ENCODE measurements around the gene MTG2. TPM values are rescaled to one million over a fixed set of nuclear protein-coding genes. Genes with fewer than 3 reads are reported as not detected.

Gene MTG2
- total RNA-seq, 1 experiment from 2014 or later, result 56.8 TPM

DNA sequence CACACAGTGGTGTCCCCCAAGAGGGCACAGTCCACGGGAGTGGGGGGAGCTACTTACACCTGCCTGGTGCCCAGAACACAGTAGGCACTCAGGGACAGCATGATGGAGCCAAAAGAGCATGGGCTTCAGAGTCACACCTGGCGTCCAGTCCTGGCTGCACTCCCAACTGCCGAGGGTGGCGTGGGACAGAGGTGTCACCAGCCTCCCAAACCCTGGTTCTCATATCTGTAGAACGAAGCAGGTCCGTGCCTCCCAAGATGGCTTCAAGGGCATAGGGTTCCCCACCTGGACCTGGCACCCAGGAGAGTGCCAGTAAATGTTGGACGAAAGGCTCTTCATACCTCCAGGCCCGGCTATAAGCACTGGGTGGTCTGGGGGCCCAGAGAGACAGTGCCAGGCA is 28.4 kb downstream of the MTG2 start:
- peaks cover 11% of the 10 kb centered on the region for H3K4me1 ChIP-seq (ENCODE audit: control insufficient read depth, insufficient read depth, low read length)
- ChIA-PET CTCF (no interaction called here), POLR2A (no interaction called here)
- H3K9me3 ChIP-seq (ENCODE audit: control insufficient read depth, insufficient read depth, low read depth, low read length), result no peaks in the 10 kb centered on the region
- no peaks in the 10 kb centered on the region for H3K36me3 ChIP-seq (ENCODE audit: control insufficient read depth, insufficient read depth, low read length)
- no peak for ATAC-seq
- H3K27ac ChIP-seq (ENCODE audit: low read length), result no peak overlapping the region
- no TSS peak for BruUV-seq (replicated peaks)
- no peak overlapping the region for H3K4me3 ChIP-seq (ENCODE audit: low read depth in 2 of 2, low read length in 2 of 2)
- intact Hi-C loops (cut with micrococcal nuclease; ENCODE audit: unreplicated experiment) (no loop called here), in situ Hi-C loops (cut with HindIII; ENCODE audit: low pct_unique_long_range_greater_than_20kb, low sequenced_read_pairs) (no loop called here)
- TF ChIP-seq SIN3A (IDR thresholded peaks at IDR 0.05; ENCODE audit: borderline replicate concordance, insufficient read depth, low read depth, low read length) (no peak), TCF7L2 (IDR thresholded peaks at IDR 0.05; ENCODE audit: low read depth, low read length) (no peak), POLR2AphosphoS5 (IDR thresholded peaks at IDR 0.05; ENCODE audit: low read depth, low read length) (no peak)
- TF ChIP-seq, protein P1, sequence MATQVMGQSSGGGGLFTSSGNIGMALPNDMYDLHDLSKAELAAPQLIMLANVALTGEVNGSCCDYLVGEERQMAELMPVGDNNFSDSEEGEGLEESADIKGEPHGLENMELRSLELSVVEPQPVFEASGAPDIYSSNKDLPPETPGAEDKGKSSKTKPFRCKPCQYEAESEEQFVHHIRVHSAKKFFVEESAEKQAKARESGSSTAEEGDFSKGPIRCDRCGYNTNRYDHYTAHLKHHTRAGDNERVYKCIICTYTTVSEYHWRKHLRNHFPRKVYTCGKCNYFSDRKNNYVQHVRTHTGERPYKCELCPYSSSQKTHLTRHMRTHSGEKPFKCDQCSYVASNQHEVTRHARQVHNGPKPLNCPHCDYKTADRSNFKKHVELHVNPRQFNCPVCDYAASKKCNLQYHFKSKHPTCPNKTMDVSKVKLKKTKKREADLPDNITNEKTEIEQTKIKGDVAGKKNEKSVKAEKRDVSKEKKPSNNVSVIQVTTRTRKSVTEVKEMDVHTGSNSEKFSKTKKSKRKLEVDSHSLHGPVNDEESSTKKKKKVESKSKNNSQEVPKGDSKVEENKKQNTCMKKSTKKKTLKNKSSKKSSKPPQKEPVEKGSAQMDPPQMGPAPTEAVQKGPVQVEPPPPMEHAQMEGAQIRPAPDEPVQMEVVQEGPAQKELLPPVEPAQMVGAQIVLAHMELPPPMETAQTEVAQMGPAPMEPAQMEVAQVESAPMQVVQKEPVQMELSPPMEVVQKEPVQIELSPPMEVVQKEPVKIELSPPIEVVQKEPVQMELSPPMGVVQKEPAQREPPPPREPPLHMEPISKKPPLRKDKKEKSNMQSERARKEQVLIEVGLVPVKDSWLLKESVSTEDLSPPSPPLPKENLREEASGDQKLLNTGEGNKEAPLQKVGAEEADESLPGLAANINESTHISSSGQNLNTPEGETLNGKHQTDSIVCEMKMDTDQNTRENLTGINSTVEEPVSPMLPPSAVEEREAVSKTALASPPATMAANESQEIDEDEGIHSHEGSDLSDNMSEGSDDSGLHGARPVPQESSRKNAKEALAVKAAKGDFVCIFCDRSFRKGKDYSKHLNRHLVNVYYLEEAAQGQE (IDR thresholded peaks at IDR 0.05; ENCODE audit: insufficient read depth in 1 of 2, low read depth in 2 of 2, low read length in 1 of 2), result no peak
- TF ChIP-seq, protein P2, sequence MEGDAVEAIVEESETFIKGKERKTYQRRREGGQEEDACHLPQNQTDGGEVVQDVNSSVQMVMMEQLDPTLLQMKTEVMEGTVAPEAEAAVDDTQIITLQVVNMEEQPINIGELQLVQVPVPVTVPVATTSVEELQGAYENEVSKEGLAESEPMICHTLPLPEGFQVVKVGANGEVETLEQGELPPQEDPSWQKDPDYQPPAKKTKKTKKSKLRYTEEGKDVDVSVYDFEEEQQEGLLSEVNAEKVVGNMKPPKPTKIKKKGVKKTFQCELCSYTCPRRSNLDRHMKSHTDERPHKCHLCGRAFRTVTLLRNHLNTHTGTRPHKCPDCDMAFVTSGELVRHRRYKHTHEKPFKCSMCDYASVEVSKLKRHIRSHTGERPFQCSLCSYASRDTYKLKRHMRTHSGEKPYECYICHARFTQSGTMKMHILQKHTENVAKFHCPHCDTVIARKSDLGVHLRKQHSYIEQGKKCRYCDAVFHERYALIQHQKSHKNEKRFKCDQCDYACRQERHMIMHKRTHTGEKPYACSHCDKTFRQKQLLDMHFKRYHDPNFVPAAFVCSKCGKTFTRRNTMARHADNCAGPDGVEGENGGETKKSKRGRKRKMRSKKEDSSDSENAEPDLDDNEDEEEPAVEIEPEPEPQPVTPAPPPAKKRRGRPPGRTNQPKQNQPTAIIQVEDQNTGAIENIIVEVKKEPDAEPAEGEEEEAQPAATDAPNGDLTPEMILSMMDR (IDR thresholded peaks at IDR 0.05), result no peak
- no peaks in the 10 kb centered on the region for H3K27me3 ChIP-seq (ENCODE audit: control insufficient read depth, insufficient read depth, low read length)
- DNase-seq (ENCODE audit: low read depth, low spot score), result no peak

DNA sequence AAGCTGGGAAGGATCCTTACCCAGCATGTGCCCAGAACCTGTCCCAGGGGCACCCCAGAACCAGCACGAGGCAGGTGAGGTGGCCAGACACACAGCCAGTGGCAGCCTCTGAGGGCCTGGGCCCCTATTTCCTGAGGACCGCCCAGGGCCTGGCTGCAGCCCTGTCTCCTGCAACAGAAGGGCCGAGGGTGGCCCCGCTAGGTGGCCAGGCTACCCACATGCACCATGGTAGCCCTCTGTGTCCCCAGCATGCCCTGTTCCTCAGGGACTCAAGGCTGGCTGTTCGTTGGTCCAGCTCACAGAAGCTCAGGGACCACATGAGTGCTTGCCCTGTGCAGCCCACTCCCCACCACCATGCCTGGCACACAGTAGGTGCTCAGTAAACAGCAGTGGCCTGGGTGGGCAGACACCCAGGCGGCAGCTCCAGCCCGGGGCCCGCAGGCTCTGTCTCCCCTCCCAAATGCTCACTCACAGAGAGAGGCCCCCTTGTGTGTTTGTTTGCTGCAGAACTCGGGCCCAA is 29.0 kb downstream of the MTG2 start:
- no peak for DNase-seq (ENCODE audit: low read depth, low spot score)
- H3K36me3 ChIP-seq (ENCODE audit: control insufficient read depth, insufficient read depth, low read length), result no peaks in the 10 kb centered on the region
- H3K4me1 ChIP-seq (ENCODE audit: control insufficient read depth, insufficient read depth, low read length), result peaks cover 11% of the 10 kb centered on the region
- in situ Hi-C loops (cut with HindIII; ENCODE audit: low pct_unique_long_range_greater_than_20kb, low sequenced_read_pairs) (no loop called here), intact Hi-C loops (cut with micrococcal nuclease; ENCODE audit: unreplicated experiment) (no loop called here)
- no peaks in the 10 kb centered on the region for H3K27me3 ChIP-seq (ENCODE audit: control insufficient read depth, insufficient read depth, low read length)
- no peak overlapping the region for H3K27ac ChIP-seq (ENCODE audit: low read length)
- TF ChIP-seq, protein P1 (IDR thresholded peaks at IDR 0.05; ENCODE audit: insufficient read depth in 1 of 2, low read depth in 2 of 2, low read length in 1 of 2), result no peak
- TF ChIP-seq TCF7L2 (IDR thresholded peaks at IDR 0.05; ENCODE audit: low read depth, low read length) (no peak), POLR2AphosphoS5 (IDR thresholded peaks at IDR 0.05; ENCODE audit: low read depth, low read length) (no peak), SIN3A (IDR thresholded peaks at IDR 0.05; ENCODE audit: borderline replicate concordance, insufficient read depth, low read depth, low read length) (no peak)
- TF ChIP-seq, protein P2 (IDR thresholded peaks at IDR 0.05), result no peak
- no TSS peak for BruUV-seq (replicated peaks)
- no peak for ATAC-seq
- no peak overlapping the region for H3K4me3 ChIP-seq (ENCODE audit: low read depth in 2 of 2, low read length in 2 of 2)
- H3K9me3 ChIP-seq (ENCODE audit: control insufficient read depth, insufficient read depth, low read depth, low read length), result no peaks in the 10 kb centered on the region
- ChIA-PET POLR2A (no interaction called here), CTCF (no interaction called here)
